22Rv1 (cell line): ENCODE measurements around the gene MARF1.
"Not testable (repeated sequence)": the region's sequence is repeated elsewhere in the genome, so short reads cannot be mapped to it uniquely, and the experiment has no call there.

Experiments used
- H3K27ac ChIP-seq: fragments of 450-650 bp; 2 replicates; pipeline ENCODE4 v1.5.1; 2017
- ZFX ChIP-seq: fragments of 450-650 bp; IDR thresholded peaks from 2 replicates; pipeline ENCODE4 v1.6.1; 2017; ENCODE audit warnings: antibody characterized with exemption, borderline replicate concordance
- TF ChIP-seq, protein P1 (sequence below): fragments of 450-650 bp; IDR thresholded peaks from 2 replicates; pipeline ENCODE4 v1.5.1; 2017; ENCODE audit warnings: mild to moderate bottlenecking

MARF1 gene

GRCh38 chr16:15578824-15579223, 64.1 kb downstream of the MARF1 start:
- H3K27ac ChIP-seq = no peak overlapping the region
- TF ChIP-seq ZFX = no peak
- TF ChIP-seq, protein P1, sequence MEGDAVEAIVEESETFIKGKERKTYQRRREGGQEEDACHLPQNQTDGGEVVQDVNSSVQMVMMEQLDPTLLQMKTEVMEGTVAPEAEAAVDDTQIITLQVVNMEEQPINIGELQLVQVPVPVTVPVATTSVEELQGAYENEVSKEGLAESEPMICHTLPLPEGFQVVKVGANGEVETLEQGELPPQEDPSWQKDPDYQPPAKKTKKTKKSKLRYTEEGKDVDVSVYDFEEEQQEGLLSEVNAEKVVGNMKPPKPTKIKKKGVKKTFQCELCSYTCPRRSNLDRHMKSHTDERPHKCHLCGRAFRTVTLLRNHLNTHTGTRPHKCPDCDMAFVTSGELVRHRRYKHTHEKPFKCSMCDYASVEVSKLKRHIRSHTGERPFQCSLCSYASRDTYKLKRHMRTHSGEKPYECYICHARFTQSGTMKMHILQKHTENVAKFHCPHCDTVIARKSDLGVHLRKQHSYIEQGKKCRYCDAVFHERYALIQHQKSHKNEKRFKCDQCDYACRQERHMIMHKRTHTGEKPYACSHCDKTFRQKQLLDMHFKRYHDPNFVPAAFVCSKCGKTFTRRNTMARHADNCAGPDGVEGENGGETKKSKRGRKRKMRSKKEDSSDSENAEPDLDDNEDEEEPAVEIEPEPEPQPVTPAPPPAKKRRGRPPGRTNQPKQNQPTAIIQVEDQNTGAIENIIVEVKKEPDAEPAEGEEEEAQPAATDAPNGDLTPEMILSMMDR = no peak

DNA sequence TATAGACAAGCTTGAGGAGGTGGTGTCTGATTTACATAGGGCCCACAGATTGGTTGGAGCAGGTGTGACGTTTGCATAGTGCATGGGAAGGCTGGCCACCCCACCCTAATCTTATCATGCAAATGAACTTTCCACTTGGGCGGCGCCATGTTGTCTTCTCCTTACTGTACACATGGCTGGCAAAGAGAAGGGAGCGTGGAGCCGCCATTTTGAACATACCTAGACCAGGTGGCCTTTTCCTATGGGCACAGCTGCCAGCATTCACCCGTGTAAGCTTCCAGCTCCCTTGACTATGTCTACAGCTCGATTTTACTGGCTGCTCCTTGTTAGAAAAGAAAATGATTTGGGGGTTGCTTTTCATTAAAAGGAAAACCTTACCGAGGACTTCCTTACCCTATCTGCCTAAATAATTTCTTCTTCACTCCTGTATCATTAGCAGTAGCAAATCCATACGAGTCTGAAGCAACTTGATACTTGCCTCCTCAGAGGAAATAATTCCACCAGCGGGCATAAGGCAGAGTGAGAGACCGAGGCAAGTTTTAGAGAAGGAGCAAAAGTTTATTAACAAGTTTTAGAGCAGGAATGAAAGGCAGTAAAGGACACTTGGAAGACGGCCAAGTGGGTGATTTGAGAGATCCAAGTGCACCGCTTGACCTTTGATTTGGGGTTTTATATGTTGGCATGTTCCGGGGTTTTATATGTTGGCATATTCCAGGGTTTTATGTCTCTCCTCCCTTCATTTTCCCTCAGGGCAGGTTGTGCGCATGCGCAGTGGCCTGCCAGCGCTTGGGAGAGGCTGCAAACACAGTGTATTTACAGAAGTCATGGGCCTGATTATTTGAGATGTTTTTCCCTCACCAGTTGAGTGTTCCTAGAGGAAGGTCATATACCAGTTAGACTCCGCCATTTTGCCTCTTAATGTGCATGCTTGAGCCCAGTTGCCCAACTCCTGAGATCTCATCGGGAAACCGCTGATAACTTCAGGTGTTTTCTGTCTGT, 65.7 kb downstream of the MARF1 start:
- no peak for TF ChIP-seq ZFX
- TF ChIP-seq, protein P1 = no peak
- peak overlapping the region; percentile 98 for H3K27ac ChIP-seq

- H3K27ac ChIP-seq = peak overlapping the region; percentile 98
- no peak for TF ChIP-seq ZFX
- TF ChIP-seq, protein P1 = no peak
Measured at GRCh38 chr16:15575293-15576049, 67.5 kb downstream of the MARF1 start.

GRCh38 chr16:15574614-15574948, 68.4 kb downstream of the MARF1 start:
- H3K27ac ChIP-seq = no peak overlapping the region
- TF ChIP-seq ZFX = no peak
- TF ChIP-seq, protein P1 = no peak

DNA sequence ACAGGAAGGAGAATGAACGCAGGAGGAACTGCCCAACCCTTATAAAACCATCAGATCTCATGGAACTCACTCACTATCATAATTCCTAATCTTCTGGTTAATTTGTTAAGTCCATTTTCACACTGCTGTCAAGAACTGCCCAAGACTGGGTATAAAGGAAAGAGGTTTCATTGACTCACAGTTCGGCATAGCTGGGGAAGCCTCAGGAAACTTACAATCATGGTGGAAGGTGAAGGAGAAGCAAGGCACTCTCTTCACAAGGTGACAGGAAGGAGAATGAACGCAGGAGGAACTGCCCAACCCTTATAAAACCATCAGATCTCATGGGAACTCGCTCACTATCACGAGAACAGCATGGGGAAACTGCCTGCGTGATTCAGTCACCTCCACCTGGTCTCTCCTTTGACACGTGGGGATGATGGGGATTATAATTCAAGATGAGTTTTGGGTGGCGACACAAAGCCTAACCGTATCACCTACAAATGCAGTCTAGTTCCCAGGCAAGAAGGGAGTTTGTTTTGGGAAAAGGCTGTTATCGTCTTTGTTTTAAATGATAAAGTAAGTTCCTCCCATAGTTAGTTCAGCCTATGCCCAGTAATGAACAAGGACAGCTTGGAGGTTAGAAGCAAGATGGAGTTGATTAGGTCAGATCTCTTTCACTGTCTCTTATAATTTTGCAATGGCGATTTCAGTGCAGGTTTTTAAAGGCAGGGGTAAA, 68.9 kb downstream of the MARF1 start:
- not testable (repeated sequence) for H3K27ac ChIP-seq

- no peak overlapping the region for H3K27ac ChIP-seq
- TF ChIP-seq ZFX = no peak
- TF ChIP-seq, protein P1 = no peak
Measured at GRCh38 chr16:15573274-15573895, 69.6 kb downstream of the MARF1 start.
